GM23248 (cell line): ENCODE measurements around the gene PNMA6E. TPM values are rescaled to one million over a fixed set of nuclear protein-coding genes. Genes with fewer than 3 reads are reported as not detected.

Experiments used
- DNase-seq: peaks from one replicate; pipeline ENCODE4 v3.0.0-alpha.2; 2015
- H2AFZ ChIP-seq: fragments of 200-600 bp; sonication (generic); 2 replicates; pipeline ENCODE4 v1.6.1; 2016; ENCODE audit warnings: antibody characterized with exemption
- H3F3A ChIP-seq: fragments of 200-600 bp; sonication (generic); 2 replicates; pipeline ENCODE4 v1.6.1; 2016; ENCODE audit warnings: mild to moderate bottlenecking, antibody characterized with exemption, mixed run types; ENCODE audit not compliant: insufficient read depth
- H3K27ac ChIP-seq: fragments of 200-600 bp; sonication (generic); 2 replicates; pipeline ENCODE4 v1.5.1; 2016; ENCODE audit warnings: mild to moderate bottlenecking
- H3K27me3 ChIP-seq: fragments of 200-600 bp; sonication (generic); replicated peaks from 2 replicates; pipeline ENCODE4 v1.6.1; 2016; ENCODE audit warnings: mild to moderate bottlenecking; ENCODE audit not compliant: insufficient read depth
- H3K36me3 ChIP-seq: fragments of 200-600 bp; sonication (generic); 2 replicates; pipeline ENCODE4 v1.6.1; 2016; ENCODE audit warnings: low read depth, mild to moderate bottlenecking
- H3K4me1 ChIP-seq: fragments of 200-600 bp; sonication (generic); 2 replicates; pipeline ENCODE4 v1.6.1; 2016; ENCODE audit warnings: mild to moderate bottlenecking; ENCODE audit not compliant: insufficient read depth
- H3K4me2 ChIP-seq: fragments of 200-600 bp; sonication (generic); one replicate; pipeline ENCODE4 v1.6.1; 2016; ENCODE audit warnings: mild to moderate bottlenecking; ENCODE audit not compliant: unreplicated experiment
- H3K4me3 ChIP-seq: fragments of 200-600 bp; sonication (generic); 2 replicates; pipeline ENCODE4 v1.5.1; 2016; ENCODE audit warnings: mild to moderate bottlenecking
- H3K79me2 ChIP-seq: fragments of 200-600 bp; sonication (generic); 2 replicates; pipeline ENCODE4 v1.6.1; 2016; ENCODE audit warnings: mild to moderate bottlenecking; ENCODE audit not compliant: insufficient read depth
- H3K9ac ChIP-seq: fragments of 200-600 bp; sonication (generic); 2 replicates; pipeline ENCODE4 v1.6.1; 2016; ENCODE audit warnings: mild to moderate bottlenecking
- H3K9me2 ChIP-seq: fragments of 200-600 bp; sonication (generic); 2 replicates; pipeline ENCODE4 v1.6.1; 2016; ENCODE audit warnings: mixed run types, mild to moderate bottlenecking, moderate library complexity; ENCODE audit not compliant: insufficient read depth
- H3K9me3 ChIP-seq: fragments of 200-600 bp; sonication (generic); one replicate; pipeline ENCODE4 v1.6.1; 2017; ENCODE audit warnings: low read depth
- H4K20me1 ChIP-seq: fragments of 200-600 bp; sonication (generic); 2 replicates; pipeline ENCODE4 v1.6.0; 2016; ENCODE audit not compliant: insufficient read depth
- EZH2 ChIP-seq: fragments of 200-600 bp; sonication (generic); IDR thresholded peaks from 2 replicates; pipeline ENCODE4 v1.6.1; 2018; ENCODE audit warnings: antibody characterized with exemption, mild to moderate bottlenecking; ENCODE audit not compliant: insufficient read depth, poor library complexity, severe bottlenecking
- EZH2phosphoT487 ChIP-seq: fragments of 200-600 bp; sonication (generic); IDR thresholded peaks from 2 replicates; pipeline ENCODE4 v1.6.1; 2018; ENCODE audit warnings: antibody characterized with exemption, moderate library complexity, mild to moderate bottlenecking, low read depth; ENCODE audit not compliant: insufficient read depth
- WGBS, 2 experiments: methylation state at CpG; one replicate each; pipeline ENCODE4 v1.1.6; 2015 to 2017; ENCODE audit warnings: low lambda C conversion rate in 2 of 2, low coverage in 1 of 2; ENCODE audit errors: missing lambda C conversion rate in 2 of 2; 5-methylcytosine and 5-hydroxymethylcytosine counted together
- in situ Hi-C: fragments of 300-500 bp; cut with MboI; formaldehyde crosslinking; loops from 2 replicates; pipeline ENCODE4 v1.15.0; 2020
- polyA plus RNA-seq: library from polyadenylated mRNA; unstranded; fragments of >200 nt; fragmentation: Nextera tagmentation; extraction: Ambion mirVana; gene quantifications from 2 replicates; pipeline ENCODE4 v1.2.1, GENCODE V29; 2016
- total RNA-seq: library from RNA; depleted of rRNA; stranded (reverse); fragments of >200 nt; shearing (Covaris generic); gene quantifications from 2 replicates; pipeline ENCODE4 v1.2.3, GENCODE V29; 2014; rRNA removed

The PNMA6E gene
- total RNA-seq (not detected in 2 replicates), polyA plus RNA-seq (not detected in 2 replicates)

- Histone ChIP-seq H3K9me3 (no peaks in the 10 kb centered on the region), H3K9me2 (no peaks in the 10 kb centered on the region), H3F3A (no peaks in the 10 kb centered on the region), H3K27ac (no peak within 1 kb of the TSS), H3K4me1 (no peaks in the 10 kb centered on the region), H4K20me1 (no peaks in the 10 kb centered on the region), H3K27me3 (no peaks in the 10 kb centered on the region), H3K36me3 (no peaks in the 10 kb centered on the region), H3K9ac (no peak within 1 kb of the TSS), H2AFZ (no peak within 1 kb of the TSS), H3K79me2 (no peaks in the 10 kb centered on the region), H3K4me2 (no peak within 1 kb of the TSS), H3K4me3 (no peak within 1 kb of the TSS)
- in situ Hi-C loops = no loop called here
- TF ChIP-seq EZH2 = no peak
- no peak for TF ChIP-seq EZH2phosphoT487
- no peak for DNase-seq
- WGBS, 2 experiments = 92 to 93% methylated on average over 20 to 27 of the region's 29 CpGs
Observed at GRCh38 chrX:153401133-153401764, at the start of gene PNMA6E. PNMA6E (minus strand) TSS chrX:153401350; CDS start chrX:153398849, 2,501 bp downstream.

DNA sequence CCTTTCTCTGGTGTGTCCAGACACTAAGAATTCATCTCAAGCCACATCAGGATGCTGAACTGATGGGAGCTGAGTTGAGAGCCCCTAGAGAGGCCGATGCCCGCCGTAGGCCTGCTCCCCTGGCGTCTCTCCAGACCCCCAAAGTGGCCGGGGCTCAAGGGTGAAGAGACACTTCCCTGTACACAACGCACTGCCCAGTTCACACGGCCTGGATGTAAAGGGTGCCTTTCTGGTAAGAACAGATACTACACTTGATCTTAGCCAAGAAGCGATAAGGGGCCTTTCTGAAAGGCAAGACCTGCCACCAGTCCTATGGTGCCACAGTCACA is 49.8 kb upstream of the PNMA6E start:
- Histone ChIP-seq H2AFZ (no peak overlapping the region), H3K27me3 (no peaks in the 10 kb centered on the region), H3K9me2 (no peaks in the 10 kb centered on the region), H3K4me1 (no peaks in the 10 kb centered on the region), H3K27ac (no peak overlapping the region), H3K9me3 (no peaks in the 10 kb centered on the region), H3K9ac (no peak overlapping the region), H3K79me2 (no peaks in the 10 kb centered on the region), H3F3A (no peaks in the 10 kb centered on the region), H4K20me1 (no peaks in the 10 kb centered on the region), H3K4me3 (no peak overlapping the region), H3K4me2 (no peak overlapping the region), H3K36me3 (no peaks in the 10 kb centered on the region)
- no peak for DNase-seq
- in situ Hi-C loops = no loop called here
- TF ChIP-seq EZH2phosphoT487 = no peak
- WGBS, 2 experiments = 83 to 92% methylated on average over 5 to 8 of the region's 8 CpGs

GRCh38 chrX:153450114-153450948 is 49.2 kb upstream of the PNMA6E start:
- no peaks in the 10 kb centered on the region for H3K27me3 ChIP-seq
- H3K9me2 ChIP-seq = no peaks in the 10 kb centered on the region
- WGBS, 2 experiments = 94 to 100% methylated on average over 11 to 18 of the region's 26 CpGs
- no peaks in the 10 kb centered on the region for H3K4me1 ChIP-seq
- no peak overlapping the region for H3K4me2 ChIP-seq
- H4K20me1 ChIP-seq = no peaks in the 10 kb centered on the region
- H3K27ac ChIP-seq = no peak overlapping the region
- no peak overlapping the region for H3K4me3 ChIP-seq
- H3K36me3 ChIP-seq = no peaks in the 10 kb centered on the region
- no peaks in the 10 kb centered on the region for H3F3A ChIP-seq
- no peak overlapping the region for H2AFZ ChIP-seq
- TF ChIP-seq EZH2phosphoT487 = no peak
- no peak for TF ChIP-seq EZH2
- no peak for DNase-seq
- H3K9ac ChIP-seq = no peak overlapping the region
- H3K79me2 ChIP-seq = no peaks in the 10 kb centered on the region
- H3K9me3 ChIP-seq = no peaks in the 10 kb centered on the region
- in situ Hi-C loops = no loop called here

DNA sequence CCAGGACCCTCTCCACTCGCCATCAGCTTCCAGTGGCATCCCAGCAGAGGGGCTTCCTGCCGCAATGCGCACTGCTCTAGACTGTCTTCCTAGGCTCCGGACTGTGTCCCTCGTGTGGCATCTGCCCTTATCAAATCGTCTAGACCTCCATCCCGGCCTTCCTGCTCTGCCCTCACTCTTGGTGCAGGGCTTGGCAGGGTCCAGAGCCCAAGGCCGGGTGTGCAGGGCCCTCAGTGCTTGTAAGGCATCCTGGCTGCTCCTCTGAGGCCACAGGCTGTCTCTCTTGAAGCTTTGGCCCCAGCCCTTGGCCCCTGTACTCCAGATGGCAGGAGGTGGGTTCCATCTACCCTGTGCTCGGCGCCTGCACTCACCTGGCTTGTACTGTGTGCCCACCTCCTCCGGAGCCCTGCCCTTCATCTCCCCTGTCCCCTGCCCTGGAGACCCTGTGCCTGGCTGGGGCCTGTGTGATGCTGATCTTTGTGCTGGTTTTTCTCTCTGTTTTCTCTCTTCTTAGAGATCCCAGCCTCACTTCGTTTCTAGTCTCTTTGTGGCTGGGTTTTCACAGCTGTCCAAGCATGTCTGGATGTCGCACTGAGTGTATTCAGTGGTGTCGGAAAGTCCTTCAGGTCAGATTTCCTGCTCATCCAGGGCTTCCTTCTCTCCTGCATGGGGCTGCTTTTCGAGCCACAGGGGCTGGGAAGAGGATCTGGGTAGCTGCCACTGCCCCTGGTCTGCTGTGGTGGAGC is 48.4 kb upstream of the PNMA6E start:
- Histone ChIP-seq H3K36me3 (no peaks in the 10 kb centered on the region), H3K9me2 (no peaks in the 10 kb centered on the region), H4K20me1 (no peaks in the 10 kb centered on the region), H3K27ac (no peak overlapping the region), H3K4me2 (no peak overlapping the region), H3K9me3 (no peaks in the 10 kb centered on the region), H3K79me2 (no peaks in the 10 kb centered on the region), H3F3A (no peaks in the 10 kb centered on the region), H3K4me3 (no peak overlapping the region), H3K27me3 (no peaks in the 10 kb centered on the region), H2AFZ (no peak overlapping the region), H3K9ac (no peak overlapping the region), H3K4me1 (no peaks in the 10 kb centered on the region)
- 92 to 96% methylated on average over 6 to 7 of the region's 15 CpGs for WGBS, 2 experiments
- in situ Hi-C loops = loop anchor here (25.0 kb wide), 1 partner anchor 412 kb away; no protein-coding TSS in a partner anchor
- TF ChIP-seq EZH2phosphoT487 (no peak), EZH2 (no peak)
- no peak for DNase-seq
